Muscle layer of duodenum (tissue), 2 donors: ENCODE measurements around the gene SNCA.

Experiments
- H3K27ac ChIP-seq: one replicate; pipeline ENCODE4 v1.7.0; 2013; ENCODE audit warnings: mild to moderate bottlenecking, low read length
- H3K27me3 ChIP-seq: one replicate; pipeline ENCODE4 v1.7.0; 2013; ENCODE audit warnings: low read depth, mild to moderate bottlenecking, control low read depth, low read length
- H3K36me3 ChIP-seq, 2 donors: one replicate each; pipeline ENCODE4 v1.7.0; 2013; ENCODE audit warnings: low read length in 2 of 2, control low read depth in 1 of 2, mild to moderate bottlenecking in 1 of 2; ENCODE audit not compliant: insufficient read depth in 2 of 2, control insufficient read depth in 1 of 2
- H3K4me1 ChIP-seq, 2 donors: one replicate each; pipeline ENCODE4 v1.7.0; 2013; ENCODE audit warnings: low read length in 2 of 2, mild to moderate bottlenecking in 2 of 2, control low read depth in 1 of 2, moderate library complexity in 1 of 2; ENCODE audit not compliant: insufficient read depth in 2 of 2, control insufficient read depth in 1 of 2
- H3K4me3 ChIP-seq, 2 donors: one replicate each; pipeline ENCODE4 v1.7.0; 2013; ENCODE audit warnings: low read length in 2 of 2, low read depth in 1 of 2, mild to moderate bottlenecking in 1 of 2
- H3K9me3 ChIP-seq, 2 donors: one replicate each; pipeline ENCODE4 v1.7.0; 2013; ENCODE audit warnings: low read length in 2 of 2, control low read depth in 1 of 2, mild to moderate bottlenecking in 1 of 2; ENCODE audit not compliant: control insufficient read depth in 1 of 2
- donor health status: healthy.

Gene SNCA

DNA sequence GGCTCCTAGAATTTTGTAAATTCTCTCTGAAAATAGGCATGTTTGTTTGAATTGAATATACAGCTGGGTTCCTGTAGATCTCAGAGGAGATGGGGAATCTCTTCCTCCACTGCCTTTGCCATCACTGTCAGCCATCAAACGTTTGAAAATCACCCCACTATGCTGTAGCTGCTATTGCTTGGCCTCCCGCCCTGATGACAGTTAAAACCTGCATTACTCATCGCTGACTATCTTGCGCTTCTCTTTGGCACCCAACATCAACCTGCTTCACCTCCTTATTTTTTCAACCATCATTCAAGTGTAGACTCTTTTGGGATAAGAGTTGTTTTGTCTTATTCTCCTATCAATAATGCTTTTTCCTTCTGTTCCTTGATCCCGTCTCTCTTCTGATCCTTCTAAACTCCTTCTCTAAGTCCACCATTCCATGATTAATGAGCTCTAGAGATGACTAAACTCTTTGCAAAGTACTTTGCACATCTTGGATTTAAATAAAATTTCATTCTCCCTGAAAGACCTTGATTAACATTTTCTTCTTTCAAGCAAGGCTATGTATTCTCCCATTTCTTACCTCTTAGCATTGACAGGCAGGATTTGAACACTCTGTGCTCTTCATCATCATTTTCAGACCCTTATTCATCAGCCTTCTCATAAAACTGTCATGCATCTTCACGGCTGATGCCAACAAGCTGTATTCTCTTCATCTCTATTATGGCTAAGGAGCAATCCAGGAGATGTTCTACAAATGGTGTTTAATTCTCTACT lies 133.0 kb downstream of the SNCA start:
- Histone ChIP-seq H3K36me3 (no peaks in the 10 kb centered on the region), H3K9me3 (no peaks in the 10 kb centered on the region), H3K27me3 (no peaks in the 10 kb centered on the region), H3K27ac (no peak overlapping the region), H3K4me1 (no peaks in the 10 kb centered on the region), H3K4me3 (no peak overlapping the region)

DNA sequence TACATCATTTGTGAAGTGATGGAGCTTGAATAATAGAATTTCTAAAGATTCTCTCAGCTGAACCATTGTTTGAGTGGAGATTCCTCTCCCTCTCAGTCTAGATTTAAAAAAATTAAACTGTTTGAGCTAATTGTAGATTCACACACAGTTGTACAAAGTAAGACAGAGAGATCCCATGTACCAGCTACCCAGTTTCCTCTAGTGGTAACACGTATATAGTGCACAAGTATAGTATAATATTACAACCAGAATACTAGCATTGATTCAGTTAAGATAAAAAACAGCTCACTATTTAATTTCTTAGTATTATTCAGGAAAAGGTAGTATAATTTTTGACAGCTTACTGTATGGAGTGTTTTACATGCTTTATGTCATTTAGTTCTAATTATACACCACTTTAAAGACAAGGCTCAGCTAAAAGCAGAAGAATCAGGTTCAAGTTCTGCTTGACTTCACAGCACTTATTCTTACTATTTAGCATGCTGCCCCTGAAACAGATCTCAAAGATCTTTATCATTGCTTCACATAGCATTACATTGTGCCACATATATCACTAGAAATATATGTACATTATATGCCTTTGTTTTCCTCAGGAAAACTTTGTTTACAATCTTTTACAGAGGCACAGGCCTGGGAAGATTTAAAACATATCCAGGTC lies 136.1 kb downstream of the SNCA start:
- Histone ChIP-seq H3K9me3 (no peaks in the 10 kb centered on the region), H3K4me3 (no peak overlapping the region), H3K36me3 (no peaks in the 10 kb centered on the region), H3K4me1 (no peaks in the 10 kb centered on the region), H3K27me3 (no peaks in the 10 kb centered on the region), H3K27ac (no peak overlapping the region)

DNA sequence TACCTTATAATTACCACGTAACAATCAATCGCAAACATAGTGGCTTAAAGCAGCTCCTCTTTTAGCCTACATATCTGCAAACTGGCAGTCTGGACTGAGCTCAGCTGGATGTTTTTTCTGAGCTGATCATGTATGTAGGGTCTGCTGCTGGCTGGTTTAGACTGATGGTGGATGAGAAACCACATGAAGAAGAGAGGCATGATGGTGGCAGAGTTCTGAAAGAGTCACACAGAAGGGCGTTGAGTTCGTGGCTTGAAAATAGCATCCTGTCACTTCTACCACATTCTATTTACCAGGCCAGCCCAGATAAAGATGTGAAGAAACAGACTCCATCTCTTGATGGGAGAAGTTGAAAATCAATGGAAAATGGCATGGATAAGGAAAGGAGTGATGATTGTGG lies 151.3 kb downstream of the SNCA start:
- H3K36me3 ChIP-seq: no peaks in the 10 kb centered on the region
- no peaks in the 10 kb centered on the region for H3K27me3 ChIP-seq

DNA sequence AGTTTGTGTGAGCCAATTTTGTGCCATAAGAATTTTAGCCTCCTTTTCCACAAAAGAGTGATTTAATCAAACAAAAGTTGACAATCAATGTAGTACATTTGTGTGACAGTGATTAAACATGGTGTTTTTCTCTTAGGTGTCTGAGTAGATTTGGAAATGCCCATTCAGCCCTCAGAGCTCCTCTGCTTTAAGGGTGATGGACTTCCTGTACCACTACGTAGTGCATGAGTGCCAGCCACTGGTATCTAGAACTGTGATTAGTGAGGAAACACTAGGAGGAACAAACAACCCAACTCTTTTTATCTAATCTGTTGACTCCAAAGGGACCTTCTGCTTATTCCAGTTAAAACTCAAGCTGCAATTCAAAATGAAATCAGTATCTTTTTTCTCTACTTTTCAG lies 151.7 kb downstream of the SNCA start:
- no peaks in the 10 kb centered on the region for H3K36me3 ChIP-seq
- no peaks in the 10 kb centered on the region for H3K9me3 ChIP-seq
- no peak overlapping the region for H3K4me3 ChIP-seq
- no peak overlapping the region for H3K27ac ChIP-seq
- H3K27me3 ChIP-seq: no peaks in the 10 kb centered on the region
- no peaks in the 10 kb centered on the region for H3K4me1 ChIP-seq

More for the DNA sequence above, 151.3 kb downstream of the SNCA start:
- no peak overlapping the region for H3K4me3 ChIP-seq
- H3K27ac ChIP-seq: no peak overlapping the region
- H3K4me1 ChIP-seq: no peaks in the 10 kb centered on the region
- no peaks in the 10 kb centered on the region for H3K9me3 ChIP-seq

DNA sequence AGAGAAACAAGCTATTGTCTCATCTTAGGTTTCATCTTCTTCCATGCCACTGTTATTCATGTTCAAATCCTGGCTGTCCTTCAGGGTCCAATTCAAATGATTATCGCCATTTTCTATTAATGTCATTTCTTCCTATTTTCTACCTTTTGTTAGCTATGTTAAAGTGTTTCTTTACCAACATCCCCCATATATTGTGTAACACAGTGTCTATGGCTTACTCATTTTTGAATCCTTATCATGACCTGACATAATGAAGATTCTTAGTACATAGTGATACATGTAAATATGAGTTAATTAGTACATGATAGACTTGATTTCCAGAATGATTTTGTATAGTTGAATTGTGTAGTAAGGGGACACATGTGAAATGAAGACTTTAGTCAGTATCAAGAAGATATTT lies 152.4 kb downstream of the SNCA start:
- Histone ChIP-seq H3K9me3 (no peaks in the 10 kb centered on the region), H3K4me1 (no peaks in the 10 kb centered on the region), H3K27ac (no peak overlapping the region), H3K27me3 (no peaks in the 10 kb centered on the region), H3K4me3 (no peak overlapping the region), H3K36me3 (no peaks in the 10 kb centered on the region)

DNA sequence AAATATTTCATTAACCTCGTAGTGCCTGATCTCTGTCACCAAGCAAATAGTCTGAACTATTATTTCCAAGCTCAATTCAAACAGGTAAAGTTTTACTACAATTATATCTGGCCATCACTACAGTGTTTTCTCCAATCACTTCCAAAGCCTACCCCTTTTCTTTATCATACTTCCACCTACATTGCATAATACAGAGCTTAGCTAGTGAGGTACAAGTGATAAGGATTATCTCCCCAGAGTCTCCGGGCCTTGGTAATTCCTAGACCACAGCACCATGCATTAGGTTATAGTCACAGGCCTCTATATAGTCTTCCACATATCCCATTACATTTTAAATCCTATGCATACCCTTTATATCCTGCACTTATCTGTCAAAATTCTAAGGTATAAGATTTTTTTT lies 154.2 kb downstream of the SNCA start:
- Histone ChIP-seq H3K9me3 (no peaks in the 10 kb centered on the region), H3K27me3 (no peaks in the 10 kb centered on the region), H3K36me3 (no peaks in the 10 kb centered on the region), H3K27ac (no peak overlapping the region), H3K4me1 (no peaks in the 10 kb centered on the region), H3K4me3 (no peak overlapping the region)

DNA sequence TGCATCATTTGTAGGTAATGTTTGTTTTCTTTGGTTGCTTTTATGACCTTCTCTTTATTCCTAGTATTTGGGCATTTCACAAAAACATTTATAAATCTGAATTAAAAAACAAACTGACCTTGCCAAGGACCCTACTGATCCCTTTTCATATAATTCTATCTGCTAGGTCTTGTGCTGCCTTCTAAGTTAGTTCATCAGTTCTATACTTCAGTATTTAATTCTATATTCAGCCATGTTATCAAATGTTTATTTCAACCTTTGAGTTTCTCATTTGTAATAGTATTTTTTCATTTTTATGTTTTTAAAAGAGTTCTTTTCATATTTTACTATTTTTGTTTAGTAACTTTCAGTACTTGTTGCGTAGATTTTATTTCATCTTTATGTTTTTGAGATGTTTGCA lies 155.3 kb downstream of the SNCA start:
- Histone ChIP-seq H3K4me1 (no peaks in the 10 kb centered on the region), H3K4me3 (no peak overlapping the region), H3K27me3 (no peaks in the 10 kb centered on the region), H3K9me3 (peaks cover 0 to 2% of the 10 kb centered on the region in 2 donors), H3K27ac (no peak overlapping the region), H3K36me3 (no peaks in the 10 kb centered on the region)

DNA sequence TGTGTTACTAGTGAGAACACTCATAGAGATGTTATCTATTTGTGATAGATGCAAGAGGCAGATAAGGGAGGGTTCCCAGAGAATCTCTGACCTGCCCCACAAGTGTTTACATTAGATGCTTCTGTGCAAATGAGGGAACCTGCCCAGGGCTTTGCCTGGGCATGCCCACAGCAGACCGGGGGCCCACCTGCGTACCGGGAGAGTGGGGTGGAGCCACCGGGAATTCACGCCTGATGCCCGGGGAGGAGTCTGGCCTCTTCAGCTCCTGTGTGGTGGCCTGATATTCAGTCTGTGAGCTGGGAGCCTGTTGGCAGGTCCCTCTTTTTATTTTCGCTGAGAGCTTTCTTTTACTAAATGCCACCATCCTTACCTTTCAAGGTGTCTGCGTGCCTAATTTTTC lies 155.7 kb downstream of the SNCA start:
- Histone ChIP-seq H3K36me3 (no peaks in the 10 kb centered on the region), H3K27me3 (no peaks in the 10 kb centered on the region), H3K4me3 (no peak overlapping the region), H3K9me3 (peaks cover 0 to 4% of the 10 kb centered on the region in 2 donors), H3K27ac (no peak overlapping the region), H3K4me1 (no peaks in the 10 kb centered on the region)

DNA sequence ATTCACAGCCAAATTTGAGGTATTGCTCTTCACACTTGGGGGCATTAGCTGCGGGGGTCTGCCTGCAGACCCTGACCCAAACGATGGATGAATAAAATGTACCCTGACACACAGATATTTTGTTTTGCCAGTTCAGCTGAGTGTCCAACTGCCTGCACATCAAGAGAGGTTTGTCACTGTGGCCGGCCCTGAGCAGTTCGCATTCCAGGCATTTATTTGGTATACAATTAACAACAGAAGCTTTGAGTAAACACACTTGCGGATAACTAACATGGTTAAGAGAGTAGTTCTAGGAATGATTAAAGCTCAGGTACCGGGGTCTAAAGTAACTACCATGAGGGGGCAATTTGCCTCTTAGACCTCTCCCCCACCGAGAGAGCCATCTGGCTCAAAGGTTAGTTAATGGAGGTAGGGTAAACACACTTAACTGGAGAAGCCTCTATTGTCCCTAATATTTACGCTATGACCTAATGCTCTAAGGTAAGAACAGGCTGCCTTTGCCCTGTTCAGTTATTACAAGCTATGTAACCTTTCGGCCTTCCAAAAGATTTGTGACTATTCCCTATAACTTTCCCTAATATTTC lies 162.0 kb downstream of the SNCA start:
- Histone ChIP-seq H3K27ac (no peak overlapping the region), H3K27me3 (no peaks in the 10 kb centered on the region), H3K36me3 (no peaks in the 10 kb centered on the region), H3K4me1 (no peaks in the 10 kb centered on the region), H3K4me3 (no peak overlapping the region), H3K9me3 (peaks cover 0 to 4% of the 10 kb centered on the region in 2 donors)
